ENCODE measurements around the gene KRT79. TPM values are rescaled to one million over a fixed set of nuclear protein-coding genes. Genes with fewer than 3 reads are reported as not detected.

The KRT79 gene
- polyA plus RNA-seq, 1 donor from 2014 or later: not detected

- Histone ChIP-seq H3K4me3 (ENCODE audit: low read length) (no peak overlapping the region), H3K9me2 (ENCODE audit: insufficient read depth, low read length) (no peaks in the 10 kb centered on the region), H4K20me1 (ENCODE audit: insufficient read depth) (no peaks in the 10 kb centered on the region), H3K4me2 (ENCODE audit: low read length) (no peak overlapping the region), H3K79me2 (replicated peaks; ENCODE audit: insufficient read depth, low read length) (no peaks in the 10 kb centered on the region), H2AFZ (ENCODE audit: low read depth, low read length) (no peak overlapping the region), H3K9me3 (ENCODE audit: low read length) (no peaks in the 10 kb centered on the region), H3F3A (ENCODE audit: insufficient read depth, low read length, poor library complexity, severe bottlenecking) (no peaks in the 10 kb centered on the region), H3K27me3 (ENCODE audit: insufficient read depth, low read depth, low read length) (no peaks in the 10 kb centered on the region), H3K27ac (ENCODE audit: low read length) (no peak overlapping the region), H3K36me3 (ENCODE audit: insufficient read depth, low read length) (no peaks in the 10 kb centered on the region), H3K9ac (ENCODE audit: low read length) (no peak overlapping the region)
- no peak for TF ChIP-seq CTCF (IDR thresholded peaks at IDR 0.05; ENCODE audit: poor library complexity, severe bottlenecking)
- no peak for TF ChIP-seq TAF1 (IDR thresholded peaks at IDR 0.05; ENCODE audit: low read depth)
- TF ChIP-seq REST (IDR thresholded peaks at IDR 0.05; ENCODE audit: borderline replicate concordance): no peak
- TF ChIP-seq EZH2 (IDR thresholded peaks at IDR 0.05; ENCODE audit: borderline replicate concordance, insufficient read depth, low read length, poor library complexity, severe bottlenecking): no peak
- no peak for TF ChIP-seq SMC3 (conservative IDR thresholded peaks at IDR 0.05; ENCODE audit: poor library complexity)
- TF ChIP-seq RAD21 (conservative IDR thresholded peaks at IDR 0.05): no peak
- no peak for TF ChIP-seq EP300 (conservative IDR thresholded peaks at IDR 0.05; ENCODE audit: poor library complexity, severe bottlenecking)
- TF ChIP-seq MXI1 (conservative IDR thresholded peaks at IDR 0.05; ENCODE audit: poor library complexity, severe bottlenecking): no peak
- TF ChIP-seq POLR2AphosphoS5 (IDR thresholded peaks at IDR 0.05): no peak
Measured at GRCh38 chr12:52777566-52777965, 56.5 kb downstream of the KRT79 start.

- TF ChIP-seq SMC3 (conservative IDR thresholded peaks at IDR 0.05; ENCODE audit: poor library complexity) (no peak), CTCF (IDR thresholded peaks at IDR 0.05; ENCODE audit: poor library complexity, severe bottlenecking) (no peak), TAF1 (IDR thresholded peaks at IDR 0.05; ENCODE audit: low read depth) (no peak), POLR2AphosphoS5 (IDR thresholded peaks at IDR 0.05) (no peak), MXI1 (conservative IDR thresholded peaks at IDR 0.05; ENCODE audit: poor library complexity, severe bottlenecking) (no peak), EP300 (conservative IDR thresholded peaks at IDR 0.05; ENCODE audit: poor library complexity, severe bottlenecking) (no peak), EZH2 (IDR thresholded peaks at IDR 0.05; ENCODE audit: borderline replicate concordance, insufficient read depth, low read length, poor library complexity, severe bottlenecking) (no peak), REST (IDR thresholded peaks at IDR 0.05; ENCODE audit: borderline replicate concordance) (no peak), RAD21 (conservative IDR thresholded peaks at IDR 0.05) (no peak)
- Histone ChIP-seq H3K9me3 (ENCODE audit: low read length) (no peaks in the 10 kb centered on the region), H2AFZ (ENCODE audit: low read depth, low read length) (no peak within 1 kb of the TSS), H3K27ac (ENCODE audit: low read length) (no peak within 1 kb of the TSS), H3K36me3 (ENCODE audit: insufficient read depth, low read length) (no peaks in the 10 kb centered on the region), H3K27me3 (ENCODE audit: insufficient read depth, low read depth, low read length) (no peaks in the 10 kb centered on the region), H3K9ac (ENCODE audit: low read length) (no peak within 1 kb of the TSS), H3K4me2 (ENCODE audit: low read length) (no peak within 1 kb of the TSS), H4K20me1 (ENCODE audit: insufficient read depth) (no peaks in the 10 kb centered on the region), H3K79me2 (replicated peaks; ENCODE audit: insufficient read depth, low read length) (no peaks in the 10 kb centered on the region), H3K4me3 (ENCODE audit: low read length) (no peak within 1 kb of the TSS), H3F3A (ENCODE audit: insufficient read depth, low read length, poor library complexity, severe bottlenecking) (no peaks in the 10 kb centered on the region), H3K9me2 (ENCODE audit: insufficient read depth, low read length) (no peaks in the 10 kb centered on the region)
Measured at GRCh38 chr12:52776913-52777395, 57.2 kb downstream of the KRT79 start, which contains the start of gene KRT76. Gene KRT76 (minus strand): TSS chr12:52777345. CDS start chr12:52777291, 54 bp downstream.
